GM21737 (cell line): ENCODE data around the gene TSC2.

ENCODE experiments used
- ATAC-seq: cut with Tn5 transposase; IDR thresholded peaks from one replicate; pipeline ENCODE4 v1.9.1; 2021; ENCODE audit warnings: mild to moderate bottlenecking, moderate library complexity; ENCODE audit not compliant: unreplicated experiment

TSC2 gene

GRCh38 chr16:2063861-2064260 lies 16.1 kb downstream of the TSC2 start:
- ATAC-seq: no peak

- no peak for ATAC-seq
Observed at GRCh38 chr16:2064368-2064945, 16.7 kb downstream of the TSC2 start.

- ATAC-seq: no peak
Observed at GRCh38 chr16:2066139-2066538, 18.4 kb downstream of the TSC2 start.

- no peak for ATAC-seq
Observed at GRCh38 chr16:2070576-2071453, 23.0 kb downstream of the TSC2 start.

GRCh38 chr16:2071454-2072202 lies 23.8 kb downstream of the TSC2 start:
- no peak for ATAC-seq

GRCh38 chr16:2072926-2073325 lies 25.1 kb downstream of the TSC2 start:
- ATAC-seq: no peak

GRCh38 chr16:2074071-2074470 lies 26.3 kb downstream of the TSC2 start:
- ATAC-seq: no peak

GRCh38 chr16:2075631-2076030 lies 27.8 kb downstream of the TSC2 start:
- no peak for ATAC-seq

- ATAC-seq: no peak
Observed at GRCh38 chr16:2076072-2076865, 28.5 kb downstream of the TSC2 start.

- no peak for ATAC-seq
Observed at GRCh38 chr16:2077016-2077415, 29.2 kb downstream of the TSC2 start.

- no peak for ATAC-seq
Observed at GRCh38 chr16:2077696-2078095, 29.9 kb downstream of the TSC2 start.

GRCh38 chr16:2078096-2078495 lies 30.3 kb downstream of the TSC2 start:
- ATAC-seq: no peak

- ATAC-seq: no peak
Observed at GRCh38 chr16:2078691-2079090, 30.9 kb downstream of the TSC2 start.

- no peak for ATAC-seq
Observed at GRCh38 chr16:2079311-2079800, 31.6 kb downstream of the TSC2 start.

GRCh38 chr16:2079991-2080390 lies 32.2 kb downstream of the TSC2 start:
- no peak for ATAC-seq

GRCh38 chr16:2081201-2082084 lies 33.7 kb downstream of the TSC2 start:
- no peak for ATAC-seq

- ATAC-seq: no peak
Observed at GRCh38 chr16:2082171-2082982, 34.6 kb downstream of the TSC2 start.

GRCh38 chr16:2082983-2083364 lies 35.2 kb downstream of the TSC2 start:
- ATAC-seq: no peak

- ATAC-seq: no peak
Observed at GRCh38 chr16:2083409-2083808, 35.6 kb downstream of the TSC2 start.
